ENCODE data around the gene RYR2. TPM values are rescaled to one million over a fixed set of nuclear protein-coding genes. Genes with fewer than 3 reads are reported as not detected.

Gene RYR2
- polyA plus RNA-seq, 2 of the 4 experiments (the other 2 are of a cell fraction): 0.06 TPM; not detected in 1

- TF ChIP-seq ZFP36 (IDR thresholded peaks at IDR 0.05; ENCODE audit: borderline replicate concordance, partially characterized antibody) (no peak), TFCP2L1 (CRISPR knock-in tag; IDR thresholded peaks at IDR 0.05) (no peak), MAZ (IDR thresholded peaks at IDR 0.05; ENCODE audit: borderline replicate concordance, low read depth, low read length) (no peak), FOSL2 (IDR thresholded peaks at IDR 0.05) (no peak), FOSL2 (CRISPR knock-in tag; IDR thresholded peaks at IDR 0.05) (no peak), FOXS1 (CRISPR knock-in tag; IDR thresholded peaks at IDR 0.05) (no peak), BCL3 (IDR thresholded peaks at IDR 0.05) (no peak), SREBF2 (IDR thresholded peaks at IDR 0.05) (no peak), CTCF (IDR thresholded peaks at IDR 0.05) (no peak)
These were observed 721.8 kb downstream of the RYR2 start (continued) for GRCh38 chr1:237763751-237764150.

- H3K27ac ChIP-seq: no peak overlapping the region
- H3K9me3 ChIP-seq: no peaks in the 10 kb centered on the region
- FAIRE-seq (peak; percentile 32), DNase-seq (ENCODE audit: low read depth in 1 of 2, low spot score in 1 of 2) (no peak), ATAC-seq (no peak)
- 29% methylated on average over 2 of the region's 2 CpGs for WGBS (ENCODE audit: missing lambda C conversion rate)
- ChIA-PET CTCF (no interaction called here), POLR2A (no interaction called here)
- H3K4me3 ChIP-seq: no peak overlapping the region
- H3K4me1 ChIP-seq: no peaks in the 10 kb centered on the region
- TF ChIP-seq MAZ (IDR thresholded peaks at IDR 0.05; ENCODE audit: borderline replicate concordance, low read depth, low read length) (no peak), KDM1A (IDR thresholded peaks at IDR 0.05; ENCODE audit: low read depth) (no peak), CTCF (IDR thresholded peaks at IDR 0.05) (no peak), EHMT2 (IDR thresholded peaks at IDR 0.05; ENCODE audit: low read depth) (no peak), CBX8 (IDR thresholded peaks at IDR 0.05) (no peak), REST (IDR thresholded peaks at IDR 0.05) (no peak), E2F6 (IDR thresholded peaks at IDR 0.05; ENCODE audit: borderline replicate concordance, low read depth) (no peak), ELK1 (IDR thresholded peaks at IDR 0.05; ENCODE audit: low read depth, low read length) (no peak), HES2 (IDR thresholded peaks at IDR 0.05) (no peak), RARB (CRISPR knock-in tag; IDR thresholded peaks at IDR 0.05) (no peak), CBX2 (IDR thresholded peaks at IDR 0.05; ENCODE audit: borderline replicate concordance, low read depth) (no peak), RFX5 (IDR thresholded peaks at IDR 0.05) (no peak), JUNB (IDR thresholded peaks at IDR 0.05) (no peak), ESRRA (IDR thresholded peaks at IDR 0.05; ENCODE audit: borderline replicate concordance, low read length) (no peak), KDM5A (IDR thresholded peaks at IDR 0.05) (no peak), PHF8 (IDR thresholded peaks at IDR 0.05; ENCODE audit: borderline replicate concordance, low read depth) (no peak), JUN (IDR thresholded peaks at IDR 0.05) (no peak), EP300 (IDR thresholded peaks at IDR 0.05) (no peak), FOSL2 (IDR thresholded peaks at IDR 0.05) (no peak), FOSL2 (CRISPR knock-in tag; IDR thresholded peaks at IDR 0.05) (no peak), ZFP36 (IDR thresholded peaks at IDR 0.05; ENCODE audit: borderline replicate concordance, partially characterized antibody) (no peak)
- no peak overlapping the region for H3K4me2 ChIP-seq
These were observed 727.9 kb downstream of the RYR2 start for GRCh38 chr1:237769916-237770315.

Data from A549 (cell line).